GM12892 (cell line): ENCODE measurements around the gene LNX1.

ENCODE experiments used
- POLR2A ChIP-seq: IDR thresholded peaks from 2 replicates; pipeline ENCODE4 v1.6.1; 2011; ENCODE audit warnings: low read depth, low read length, control low read depth
- TAF1 ChIP-seq: IDR thresholded peaks from 2 replicates; pipeline ENCODE4 v1.6.1; 2011; ENCODE audit warnings: low read depth, mild to moderate bottlenecking, control low read depth, low read length, borderline replicate concordance

DNA sequence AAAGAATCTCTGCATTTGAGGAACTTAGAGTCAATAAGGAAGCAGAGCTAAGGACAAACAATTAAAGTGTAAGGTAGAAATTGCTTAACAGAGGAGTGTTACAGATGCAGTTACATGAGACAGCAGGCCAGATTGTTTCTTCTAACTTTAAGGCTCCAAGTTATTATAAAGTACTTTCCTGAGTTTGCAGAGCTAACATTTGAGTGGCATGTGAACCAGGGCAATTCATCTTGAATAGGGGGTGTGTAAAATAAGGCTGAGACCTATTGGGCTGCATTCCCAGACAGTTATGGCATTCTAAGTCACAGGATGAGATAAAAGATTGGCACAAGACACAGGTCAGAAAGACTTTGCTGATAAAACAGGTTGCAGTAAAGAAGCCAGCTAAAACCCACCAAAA is 7.6 kb upstream of the LNX1 start:
- TF ChIP-seq TAF1: no peak
- TF ChIP-seq POLR2A: no peak
